ENCODE measurements around the gene DTNBP1.

The DTNBP1 gene

GRCh38 chr6:15569035-15569995 is 93.5 kb downstream of the DTNBP1 start:
- no peaks in the 10 kb centered on the region for H3K4me1 ChIP-seq (ENCODE audit: control insufficient read depth in 5 of 5, insufficient read depth in 5 of 5, low read length in 5 of 5)
- peaks cover 0 to 5% (median 0%) of the 10 kb centered on the region in 5 donors for H3K9me3 ChIP-seq (ENCODE audit: control insufficient read depth in 5 of 5, low read length in 5 of 5)
- H3K27ac ChIP-seq (ENCODE audit: low read depth, low read length) = no peak overlapping the region
- no peaks in the 10 kb centered on the region for H3K36me3 ChIP-seq (ENCODE audit: control insufficient read depth in 5 of 5, insufficient read depth in 5 of 5, low read length in 5 of 5)
- no peak overlapping the region for H3K4me3 ChIP-seq (ENCODE audit: low read depth in 1 of 5, low read length in 5 of 5)
- no peaks in the 10 kb centered on the region for H3K27me3 ChIP-seq (ENCODE audit: control insufficient read depth in 5 of 5, insufficient read depth in 4 of 5, low read length in 5 of 5)
- H3K9ac ChIP-seq (ENCODE audit: low read length in 5 of 5) = no peak overlapping the region

- no peaks in the 10 kb centered on the region for H3K27me3 ChIP-seq (ENCODE audit: control insufficient read depth in 5 of 5, insufficient read depth in 4 of 5, low read length in 5 of 5)
- H3K27ac ChIP-seq (ENCODE audit: low read depth, low read length) = no peak overlapping the region
- no peak overlapping the region for H3K4me3 ChIP-seq (ENCODE audit: low read depth in 1 of 5, low read length in 5 of 5)
- H3K9me3 ChIP-seq (ENCODE audit: control insufficient read depth in 5 of 5, low read length in 5 of 5) = no peaks in the 10 kb centered on the region
- H3K4me1 ChIP-seq (ENCODE audit: control insufficient read depth in 5 of 5, insufficient read depth in 5 of 5, low read length in 5 of 5) = no peaks in the 10 kb centered on the region
- H3K9ac ChIP-seq (ENCODE audit: low read length in 5 of 5) = no peak overlapping the region
- H3K36me3 ChIP-seq (ENCODE audit: control insufficient read depth in 5 of 5, insufficient read depth in 5 of 5, low read length in 5 of 5) = no peaks in the 10 kb centered on the region
Observed at GRCh38 chr6:15562977-15563376, 99.9 kb downstream of the DTNBP1 start.

GRCh38 chr6:15561447-15562199 is 101.2 kb downstream of the DTNBP1 start:
- Histone ChIP-seq H3K27me3 (ENCODE audit: control insufficient read depth in 5 of 5, insufficient read depth in 4 of 5, low read length in 5 of 5) (no peaks in the 10 kb centered on the region), H3K4me3 (ENCODE audit: low read depth in 1 of 5, low read length in 5 of 5) (no peak overlapping the region), H3K4me1 (ENCODE audit: control insufficient read depth in 5 of 5, insufficient read depth in 5 of 5, low read length in 5 of 5) (no peaks in the 10 kb centered on the region), H3K36me3 (ENCODE audit: control insufficient read depth in 5 of 5, insufficient read depth in 5 of 5, low read length in 5 of 5) (no peaks in the 10 kb centered on the region), H3K9ac (ENCODE audit: low read length in 5 of 5) (no peak overlapping the region), H3K9me3 (ENCODE audit: control insufficient read depth in 5 of 5, low read length in 5 of 5) (no peaks in the 10 kb centered on the region), H3K27ac (ENCODE audit: low read depth, low read length) (no peak overlapping the region)

GRCh38 chr6:15560713-15561112 is 102.1 kb downstream of the DTNBP1 start:
- Histone ChIP-seq H3K27me3 (ENCODE audit: control insufficient read depth in 5 of 5, insufficient read depth in 4 of 5, low read length in 5 of 5) (no peaks in the 10 kb centered on the region), H3K36me3 (ENCODE audit: control insufficient read depth in 5 of 5, insufficient read depth in 5 of 5, low read length in 5 of 5) (no peaks in the 10 kb centered on the region), H3K4me3 (ENCODE audit: low read depth in 1 of 5, low read length in 5 of 5) (no peak overlapping the region), H3K9me3 (ENCODE audit: control insufficient read depth in 5 of 5, low read length in 5 of 5) (no peaks in the 10 kb centered on the region), H3K4me1 (ENCODE audit: control insufficient read depth in 5 of 5, insufficient read depth in 5 of 5, low read length in 5 of 5) (peaks cover 0 to 3% (median 3%) of the 10 kb centered on the region in 5 donors), H3K9ac (ENCODE audit: low read length in 5 of 5) (no peak overlapping the region), H3K27ac (ENCODE audit: low read depth, low read length) (no peak overlapping the region)

GRCh38 chr6:15557174-15557573 is 105.7 kb downstream of the DTNBP1 start:
- Histone ChIP-seq H3K9ac (ENCODE audit: low read length in 5 of 5) (no peak overlapping the region), H3K9me3 (ENCODE audit: control insufficient read depth in 5 of 5, low read length in 5 of 5) (no peaks in the 10 kb centered on the region), H3K36me3 (ENCODE audit: control insufficient read depth in 5 of 5, insufficient read depth in 5 of 5, low read length in 5 of 5) (no peaks in the 10 kb centered on the region), H3K27me3 (ENCODE audit: control insufficient read depth in 5 of 5, insufficient read depth in 4 of 5, low read length in 5 of 5) (no peaks in the 10 kb centered on the region), H3K4me1 (ENCODE audit: control insufficient read depth in 5 of 5, insufficient read depth in 5 of 5, low read length in 5 of 5) (peaks cover 0 to 12% (median 9%) of the 10 kb centered on the region in 5 donors), H3K4me3 (ENCODE audit: low read depth in 1 of 5, low read length in 5 of 5) (no peak overlapping the region), H3K27ac (ENCODE audit: low read depth, low read length) (no peak overlapping the region)

GRCh38 chr6:15556711-15557110 is 106.1 kb downstream of the DTNBP1 start:
- Histone ChIP-seq H3K9me3 (ENCODE audit: control insufficient read depth in 5 of 5, low read length in 5 of 5) (no peaks in the 10 kb centered on the region), H3K4me3 (ENCODE audit: low read depth in 1 of 5, low read length in 5 of 5) (no peak overlapping the region), H3K27me3 (ENCODE audit: control insufficient read depth in 5 of 5, insufficient read depth in 4 of 5, low read length in 5 of 5) (no peaks in the 10 kb centered on the region), H3K9ac (ENCODE audit: low read length in 5 of 5) (no peak overlapping the region), H3K4me1 (ENCODE audit: control insufficient read depth in 5 of 5, insufficient read depth in 5 of 5, low read length in 5 of 5) (peaks cover 0 to 16% (median 12%) of the 10 kb centered on the region in 5 donors), H3K36me3 (ENCODE audit: control insufficient read depth in 5 of 5, insufficient read depth in 5 of 5, low read length in 5 of 5) (no peaks in the 10 kb centered on the region), H3K27ac (ENCODE audit: low read depth, low read length) (no peak overlapping the region)

GRCh38 chr6:15555101-15556038 is 107.5 kb downstream of the DTNBP1 start:
- Histone ChIP-seq H3K9ac (ENCODE audit: low read length in 5 of 5) (no peak overlapping the region), H3K9me3 (ENCODE audit: control insufficient read depth in 5 of 5, low read length in 5 of 5) (no peaks in the 10 kb centered on the region), H3K4me1 (ENCODE audit: control insufficient read depth in 5 of 5, insufficient read depth in 5 of 5, low read length in 5 of 5) (peaks cover 0 to 29% (median 16%) of the 10 kb centered on the region in 5 donors), H3K27me3 (ENCODE audit: control insufficient read depth in 5 of 5, insufficient read depth in 4 of 5, low read length in 5 of 5) (no peaks in the 10 kb centered on the region), H3K4me3 (ENCODE audit: low read depth in 1 of 5, low read length in 5 of 5) (no peak overlapping the region), H3K27ac (ENCODE audit: low read depth, low read length) (no peak overlapping the region), H3K36me3 (ENCODE audit: control insufficient read depth in 5 of 5, insufficient read depth in 5 of 5, low read length in 5 of 5) (no peaks in the 10 kb centered on the region)

GRCh38 chr6:15554728-15555100 is 108.1 kb downstream of the DTNBP1 start:
- H3K4me3 ChIP-seq (ENCODE audit: low read depth in 1 of 5, low read length in 5 of 5) = no peak overlapping the region
- no peaks in the 10 kb centered on the region for H3K9me3 ChIP-seq (ENCODE audit: control insufficient read depth in 5 of 5, low read length in 5 of 5)
- H3K36me3 ChIP-seq (ENCODE audit: control insufficient read depth in 5 of 5, insufficient read depth in 5 of 5, low read length in 5 of 5) = no peaks in the 10 kb centered on the region
- H3K27me3 ChIP-seq (ENCODE audit: control insufficient read depth in 5 of 5, insufficient read depth in 4 of 5, low read length in 5 of 5) = no peaks in the 10 kb centered on the region
- H3K27ac ChIP-seq (ENCODE audit: low read depth, low read length) = no peak overlapping the region
- no peak overlapping the region for H3K9ac ChIP-seq (ENCODE audit: low read length in 5 of 5)
- peaks cover 0 to 29% (median 16%) of the 10 kb centered on the region in 5 donors for H3K4me1 ChIP-seq (ENCODE audit: control insufficient read depth in 5 of 5, insufficient read depth in 5 of 5, low read length in 5 of 5)

GRCh38 chr6:15553736-15554294 is 109.0 kb downstream of the DTNBP1 start:
- Histone ChIP-seq H3K27ac (ENCODE audit: low read depth, low read length) (no peak overlapping the region), H3K36me3 (ENCODE audit: control insufficient read depth in 5 of 5, insufficient read depth in 5 of 5, low read length in 5 of 5) (no peaks in the 10 kb centered on the region), H3K27me3 (ENCODE audit: control insufficient read depth in 5 of 5, insufficient read depth in 4 of 5, low read length in 5 of 5) (no peaks in the 10 kb centered on the region), H3K4me1 (ENCODE audit: control insufficient read depth in 5 of 5, insufficient read depth in 5 of 5, low read length in 5 of 5) (peaks cover 0 to 29% (median 16%) of the 10 kb centered on the region in 5 donors), H3K9me3 (ENCODE audit: control insufficient read depth in 5 of 5, low read length in 5 of 5) (no peaks in the 10 kb centered on the region), H3K9ac (ENCODE audit: low read length in 5 of 5) (no peak overlapping the region), H3K4me3 (ENCODE audit: low read depth in 1 of 5, low read length in 5 of 5) (no peak overlapping the region)
